GM23338 (cell line): Measurements from ENCODE around the gene SLC23A3. TPM values are rescaled to one million over a fixed set of nuclear protein-coding genes. Genes with fewer than 3 reads are reported as not detected.

Experiments used
- ATAC-seq: fragments of 200-7000 bp; cut with Tn5 transposase; 3 replicates; pipeline ENCODE4 v1.9.1; 2020
- DNase-seq: peaks from one replicate; pipeline ENCODE4 v3.0.0-alpha.2; 2015; ENCODE audit warnings: low spot score
- H2AFZ ChIP-seq: fragments of 200-600 bp; sonication (generic); 2 replicates; pipeline ENCODE4 v1.8.0; 2016; ENCODE audit warnings: antibody characterized with exemption, mild to moderate bottlenecking, moderate library complexity
- H3F3A ChIP-seq: fragments of 200-600 bp; sonication (generic); replicated peaks from 2 replicates; pipeline ENCODE4 v1.8.0; 2017; ENCODE audit warnings: antibody characterized with exemption, mixed run types, low read depth
- H3K27ac ChIP-seq: fragments of 200-600 bp; sonication (generic); 2 replicates; pipeline ENCODE4 v1.6.1; 2016; ENCODE audit warnings: low read depth
- H3K27me3 ChIP-seq: fragments of 200-600 bp; sonication (generic); 2 replicates; pipeline ENCODE4 v1.8.0; 2016; ENCODE audit warnings: mild to moderate bottlenecking, mixed run types, moderate library complexity; ENCODE audit not compliant: insufficient read depth
- H3K36me3 ChIP-seq: fragments of 200-600 bp; sonication (generic); 2 replicates; pipeline ENCODE4 v1.8.0; 2016; ENCODE audit warnings: mild to moderate bottlenecking; ENCODE audit not compliant: insufficient read depth
- H3K4me1 ChIP-seq: fragments of 200-600 bp; sonication (generic); 2 replicates; pipeline ENCODE4 v1.8.0; 2016; ENCODE audit warnings: mild to moderate bottlenecking, moderate library complexity; ENCODE audit not compliant: insufficient read depth
- H3K4me2 ChIP-seq: fragments of 200-600 bp; sonication (generic); 2 replicates; pipeline ENCODE4 v1.7.1; 2017; ENCODE audit warnings: mixed run types
- H3K4me3 ChIP-seq: fragments of 200-600 bp; sonication (generic); 2 replicates; pipeline ENCODE4 v1.6.1; 2016; ENCODE audit warnings: mixed run types
- H3K79me2 ChIP-seq: fragments of 200-600 bp; sonication (generic); replicated peaks from 2 replicates; pipeline ENCODE4 v1.8.0; 2017; ENCODE audit warnings: mild to moderate bottlenecking; ENCODE audit not compliant: insufficient read depth
- H3K9me2 ChIP-seq: fragments of 200-600 bp; sonication (generic); 2 replicates; pipeline ENCODE4 v1.8.0; 2017; ENCODE audit not compliant: insufficient read depth
- H4K20me1 ChIP-seq: fragments of 200-600 bp; sonication (generic); replicated peaks from 2 replicates; pipeline ENCODE4 v1.8.0; 2017; ENCODE audit warnings: mild to moderate bottlenecking; ENCODE audit not compliant: insufficient read depth
- H3K27ac Mint-ChIP-seq: 2 replicates; pipeline ENCODE4 v1.8.0; 2020; ENCODE audit warnings: inconsistent platforms, mild to moderate bottlenecking, moderate library complexity, mixed read lengths
- H3K27me3 Mint-ChIP-seq: 3 replicates; pipeline ENCODE4 v1.8.0; 2022; ENCODE audit warnings: low read depth, mild to moderate bottlenecking, moderate library complexity, mixed read lengths, inconsistent platforms; ENCODE audit not compliant: insufficient read depth, poor library complexity
- H3K36me3 Mint-ChIP-seq: 3 replicates; pipeline ENCODE4 v1.8.0; 2021; ENCODE audit warnings: low read depth, mild to moderate bottlenecking, inconsistent platforms, moderate library complexity, mixed read lengths
- H3K4me1 Mint-ChIP-seq: 3 replicates; pipeline ENCODE4 v1.8.0; 2020; ENCODE audit warnings: mild to moderate bottlenecking, inconsistent platforms, mixed read lengths
- H3K4me3 Mint-ChIP-seq: 3 replicates; pipeline ENCODE4 v1.8.0; 2021; ENCODE audit warnings: moderate library complexity, mild to moderate bottlenecking, inconsistent platforms, mixed read lengths
- H3K9me3 Mint-ChIP-seq: 3 replicates; pipeline ENCODE4 v1.8.0; 2020; ENCODE audit warnings: moderate library complexity, mild to moderate bottlenecking, inconsistent platforms, mixed read lengths
- CREB1 ChIP-seq: fragments of 250-450 bp; sonication (Bioruptor Pico); IDR thresholded peaks from 2 replicates; pipeline ENCODE4 v1.5.0; 2020; ENCODE audit warnings: low read depth, mild to moderate bottlenecking, moderate library complexity
- EZH2 ChIP-seq: fragments of 200-600 bp; sonication (generic); IDR thresholded peaks from one replicate; pipeline ENCODE4 v1.8.0; 2017; ENCODE audit warnings: antibody characterized with exemption, mild to moderate bottlenecking, low read depth; ENCODE audit not compliant: unreplicated experiment
- EZH2phosphoT487 ChIP-seq: fragments of 200-600 bp; sonication (generic); IDR thresholded peaks from one replicate; pipeline ENCODE4 v1.8.1; 2018; ENCODE audit warnings: antibody characterized with exemption; ENCODE audit not compliant: unreplicated experiment
- JUNB ChIP-seq: IDR thresholded peaks from one replicate; pipeline ENCODE4 v1.6.1; 2016; ENCODE audit warnings: antibody characterized with exemption; ENCODE audit not compliant: unreplicated experiment
- NANOG ChIP-seq: IDR thresholded peaks from 2 replicates; pipeline ENCODE4 v1.6.1; 2016; ENCODE audit warnings: antibody characterized with exemption, borderline replicate concordance
- POLR2AphosphoS5 ChIP-seq: IDR thresholded peaks from 2 replicates; pipeline ENCODE4 v1.6.1; 2016; ENCODE audit warnings: antibody characterized with exemption, low read depth
- STAT1 ChIP-seq: IDR thresholded peaks from one replicate; pipeline ENCODE4 v1.6.1; 2016; ENCODE audit warnings: antibody characterized with exemption; ENCODE audit not compliant: unreplicated experiment
- ZNF114 ChIP-seq: fragments of 250-450 bp; sonication (Bioruptor Pico); IDR thresholded peaks from 2 replicates; pipeline ENCODE4 v1.5.0; 2020; ENCODE audit warnings: mild to moderate bottlenecking, moderate library complexity
- ZNF331 ChIP-seq: fragments of 250-450 bp; sonication (Bioruptor Pico); IDR thresholded peaks from 2 replicates; pipeline ENCODE4 v1.5.0; 2020; ENCODE audit warnings: low read depth, mild to moderate bottlenecking, moderate library complexity
- polyA plus RNA-seq: library from polyadenylated mRNA; unstranded; fragments of >200 nt; fragmentation: Nextera tagmentation; extraction: Ambion mirVana; gene quantifications from 2 replicates; pipeline ENCODE4 v1.2.1, GENCODE V29; 2016
- total RNA-seq: library from RNA; depleted of rRNA; stranded (reverse); fragments of >200 nt; shearing (Covaris generic); gene quantifications from 2 replicates; pipeline ENCODE4 v1.2.3, GENCODE V29; 2014
- TF ChIP-seq, protein P1 (sequence below): fragments of 250-450 bp; sonication (Bioruptor Pico); IDR thresholded peaks from 2 replicates; pipeline ENCODE4 v1.5.0; 2020; ENCODE audit warnings: mild to moderate bottlenecking, moderate library complexity
- TF ChIP-seq, protein P2 (sequence below), 2 experiments: fragments of 200-600 bp in 1 of 2; sonication (generic) in 1 of 2; conservative IDR thresholded peaks; 2 replicates each; pipeline versions ENCODE4 v1.5.1 to v1.6.1; 2016 to 2017; ENCODE audit warnings: antibody characterized with exemption in 2 of 2, low read depth in 2 of 2, mild to moderate bottlenecking in 2 of 2, moderate library complexity in 1 of 2
- TF ChIP-seq, protein P3 (sequence below): IDR thresholded peaks from 2 replicates; pipeline ENCODE4 v1.6.1; 2016; ENCODE audit warnings: antibody characterized with exemption
- TF ChIP-seq, protein P4 (sequence below): IDR thresholded peaks from one replicate; pipeline ENCODE4 v1.6.1; 2018; ENCODE audit warnings: antibody characterized with exemption; ENCODE audit not compliant: unreplicated experiment

SLC23A3 gene
- total and polyA plus RNA-seq, 2 experiments from 2014 or later: 0.10 to 0.73 TPM

DNA sequence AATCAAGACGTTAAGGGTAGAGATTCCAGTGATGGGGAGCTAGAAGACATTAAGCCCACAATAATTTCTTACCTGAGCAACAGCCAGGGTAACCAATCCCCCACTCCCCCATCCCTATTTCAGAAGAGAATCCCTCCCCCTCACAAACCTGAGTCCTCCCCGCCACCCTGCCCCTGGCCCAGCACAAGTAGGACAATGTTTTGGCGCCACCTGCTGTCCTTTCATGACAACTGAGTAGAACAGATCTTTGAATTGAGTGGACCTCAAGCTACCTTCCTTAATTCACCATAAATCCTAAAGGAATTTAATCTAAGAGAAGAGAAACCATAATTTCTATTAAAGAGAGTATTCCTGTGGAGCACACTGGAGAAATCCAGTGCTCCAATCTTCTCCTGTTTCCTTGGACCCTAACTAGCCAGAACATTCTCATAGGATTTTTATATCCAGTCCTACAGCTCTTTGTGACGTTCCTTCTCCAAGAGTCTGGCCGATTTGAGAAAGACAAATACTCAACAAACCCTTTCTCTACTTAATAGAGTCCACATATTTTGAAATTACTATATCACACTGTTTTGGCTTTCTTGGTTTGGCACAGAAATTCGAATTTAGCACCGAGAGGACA is 50.3 kb downstream of the SLC23A3 start (continued):
- TF ChIP-seq, protein P1, sequence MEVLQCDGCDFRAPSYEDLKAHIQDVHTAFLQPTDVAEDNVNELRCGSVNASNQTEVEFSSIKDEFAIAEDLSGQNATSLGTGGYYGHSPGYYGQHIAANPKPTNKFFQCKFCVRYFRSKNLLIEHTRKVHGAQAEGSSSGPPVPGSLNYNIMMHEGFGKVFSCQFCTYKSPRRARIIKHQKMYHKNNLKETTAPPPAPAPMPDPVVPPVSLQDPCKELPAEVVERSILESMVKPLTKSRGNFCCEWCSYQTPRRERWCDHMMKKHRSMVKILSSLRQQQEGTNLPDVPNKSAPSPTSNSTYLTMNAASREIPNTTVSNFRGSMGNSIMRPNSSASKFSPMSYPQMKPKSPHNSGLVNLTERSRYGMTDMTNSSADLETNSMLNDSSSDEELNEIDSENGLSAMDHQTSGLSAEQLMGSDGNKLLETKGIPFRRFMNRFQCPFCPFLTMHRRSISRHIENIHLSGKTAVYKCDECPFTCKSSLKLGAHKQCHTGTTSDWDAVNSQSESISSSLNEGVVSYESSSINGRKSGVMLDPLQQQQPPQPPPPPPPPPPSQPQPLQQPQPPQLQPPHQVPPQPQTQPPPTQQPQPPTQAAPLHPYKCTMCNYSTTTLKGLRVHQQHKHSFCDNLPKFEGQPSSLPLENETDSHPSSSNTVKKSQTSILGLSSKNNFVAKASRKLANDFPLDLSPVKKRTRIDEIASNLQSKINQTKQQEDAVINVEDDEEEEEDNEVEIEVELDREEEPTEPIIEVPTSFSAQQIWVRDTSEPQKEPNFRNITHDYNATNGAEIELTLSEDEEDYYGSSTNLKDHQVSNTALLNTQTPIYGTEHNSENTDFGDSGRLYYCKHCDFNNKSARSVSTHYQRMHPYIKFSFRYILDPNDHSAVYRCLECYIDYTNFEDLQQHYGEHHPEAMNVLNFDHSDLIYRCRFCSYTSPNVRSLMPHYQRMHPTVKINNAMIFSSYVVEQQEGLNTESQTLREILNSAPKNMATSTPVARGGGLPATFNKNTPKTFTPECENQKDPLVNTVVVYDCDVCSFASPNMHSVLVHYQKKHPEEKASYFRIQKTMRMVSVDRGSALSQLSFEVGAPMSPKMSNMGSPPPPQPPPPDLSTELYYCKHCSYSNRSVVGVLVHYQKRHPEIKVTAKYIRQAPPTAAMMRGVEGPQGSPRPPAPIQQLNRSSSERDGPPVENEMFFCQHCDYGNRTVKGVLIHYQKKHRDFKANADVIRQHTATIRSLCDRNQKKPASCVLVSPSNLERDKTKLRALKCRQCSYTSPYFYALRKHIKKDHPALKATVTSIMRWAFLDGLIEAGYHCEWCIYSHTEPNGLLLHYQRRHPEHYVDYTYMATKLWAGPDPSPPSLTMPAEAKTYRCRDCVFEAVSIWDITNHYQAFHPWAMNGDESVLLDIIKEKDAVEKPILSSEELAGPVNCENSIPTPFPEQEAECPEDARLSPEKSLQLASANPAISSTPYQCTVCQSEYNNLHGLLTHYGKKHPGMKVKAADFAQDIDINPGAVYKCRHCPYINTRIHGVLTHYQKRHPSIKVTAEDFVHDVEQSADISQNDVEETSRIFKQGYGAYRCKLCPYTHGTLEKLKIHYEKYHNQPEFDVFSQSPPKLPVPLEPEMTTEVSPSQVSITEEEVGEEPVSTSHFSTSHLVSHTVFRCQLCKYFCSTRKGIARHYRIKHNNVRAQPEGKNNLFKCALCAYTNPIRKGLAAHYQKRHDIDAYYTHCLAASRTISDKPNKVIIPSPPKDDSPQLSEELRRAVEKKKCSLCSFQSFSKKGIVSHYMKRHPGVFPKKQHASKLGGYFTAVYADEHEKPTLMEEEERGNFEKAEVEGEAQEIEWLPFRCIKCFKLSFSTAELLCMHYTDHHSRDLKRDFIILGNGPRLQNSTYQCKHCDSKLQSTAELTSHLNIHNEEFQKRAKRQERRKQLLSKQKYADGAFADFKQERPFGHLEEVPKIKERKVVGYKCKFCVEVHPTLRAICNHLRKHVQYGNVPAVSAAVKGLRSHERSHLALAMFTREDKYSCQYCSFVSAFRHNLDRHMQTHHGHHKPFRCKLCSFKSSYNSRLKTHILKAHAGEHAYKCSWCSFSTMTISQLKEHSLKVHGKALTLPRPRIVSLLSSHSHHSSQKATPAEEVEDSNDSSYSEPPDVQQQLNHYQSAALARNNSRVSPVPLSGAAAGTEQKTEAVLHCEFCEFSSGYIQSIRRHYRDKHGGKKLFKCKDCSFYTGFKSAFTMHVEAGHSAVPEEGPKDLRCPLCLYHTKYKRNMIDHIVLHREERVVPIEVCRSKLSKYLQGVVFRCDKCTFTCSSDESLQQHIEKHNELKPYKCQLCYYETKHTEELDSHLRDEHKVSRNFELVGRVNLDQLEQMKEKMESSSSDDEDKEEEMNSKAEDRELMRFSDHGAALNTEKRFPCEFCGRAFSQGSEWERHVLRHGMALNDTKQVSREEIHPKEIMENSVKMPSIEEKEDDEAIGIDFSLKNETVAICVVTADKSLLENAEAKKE: no peak
- TF ChIP-seq, protein P2, sequence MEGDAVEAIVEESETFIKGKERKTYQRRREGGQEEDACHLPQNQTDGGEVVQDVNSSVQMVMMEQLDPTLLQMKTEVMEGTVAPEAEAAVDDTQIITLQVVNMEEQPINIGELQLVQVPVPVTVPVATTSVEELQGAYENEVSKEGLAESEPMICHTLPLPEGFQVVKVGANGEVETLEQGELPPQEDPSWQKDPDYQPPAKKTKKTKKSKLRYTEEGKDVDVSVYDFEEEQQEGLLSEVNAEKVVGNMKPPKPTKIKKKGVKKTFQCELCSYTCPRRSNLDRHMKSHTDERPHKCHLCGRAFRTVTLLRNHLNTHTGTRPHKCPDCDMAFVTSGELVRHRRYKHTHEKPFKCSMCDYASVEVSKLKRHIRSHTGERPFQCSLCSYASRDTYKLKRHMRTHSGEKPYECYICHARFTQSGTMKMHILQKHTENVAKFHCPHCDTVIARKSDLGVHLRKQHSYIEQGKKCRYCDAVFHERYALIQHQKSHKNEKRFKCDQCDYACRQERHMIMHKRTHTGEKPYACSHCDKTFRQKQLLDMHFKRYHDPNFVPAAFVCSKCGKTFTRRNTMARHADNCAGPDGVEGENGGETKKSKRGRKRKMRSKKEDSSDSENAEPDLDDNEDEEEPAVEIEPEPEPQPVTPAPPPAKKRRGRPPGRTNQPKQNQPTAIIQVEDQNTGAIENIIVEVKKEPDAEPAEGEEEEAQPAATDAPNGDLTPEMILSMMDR (conservative IDR thresholded peaks at IDR 0.05; ENCODE audit: low read depth in 2 of 2): peak; percentile 94 to 95
- TF ChIP-seq JUNB: no peak
- no peak for TF ChIP-seq ZNF114 (CRISPR knock-in tag)
- TF ChIP-seq CREB1 (CRISPR knock-in tag): no peak

DNA sequence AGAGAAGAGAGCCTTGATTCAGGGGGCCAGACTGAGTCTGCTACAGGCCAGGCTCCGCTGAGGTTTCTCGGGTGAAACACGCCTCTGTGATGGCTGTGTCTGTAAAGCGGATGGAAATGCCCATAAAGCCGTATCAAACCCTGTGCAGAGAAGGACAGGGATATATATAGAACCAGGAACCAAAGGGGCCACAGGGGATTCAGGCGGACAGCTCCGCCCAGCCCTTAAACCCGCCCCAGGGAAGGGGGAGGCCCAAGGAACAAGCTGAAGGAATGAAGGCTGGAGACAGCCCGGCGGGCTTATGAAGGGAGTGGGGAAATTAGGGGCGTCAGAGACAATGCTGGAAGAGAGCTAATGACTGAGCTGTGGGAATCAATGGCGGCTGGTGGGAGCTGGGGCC is 51.3 kb downstream of the SLC23A3 start:
- Histone ChIP-seq H3F3A (no peaks in the 10 kb centered on the region), H3K27me3 (no peaks in the 10 kb centered on the region), H3K79me2 (no peaks in the 10 kb centered on the region), H3K4me1 (peaks cover 5% of the 10 kb centered on the region; the same call in 1 of the 2 replicates), H4K20me1 (no peaks in the 10 kb centered on the region; the same call in 1 of the 2 replicates), H3K36me3 (no peaks in the 10 kb centered on the region), H3K9me2 (no peaks in the 10 kb centered on the region), H3K4me2 (no peak overlapping the region), H3K27ac (no peak overlapping the region), H2AFZ (no peak overlapping the region), H3K4me3 (no peak overlapping the region)
- ATAC-seq (peak; percentile 53), DNase-seq (no peak)
- peaks cover 19% of the 10 kb centered on the region for H3K4me1 Mint-ChIP-seq
- no peaks in the 10 kb centered on the region for H3K36me3 Mint-ChIP-seq
- no peak overlapping the region for H3K4me3 Mint-ChIP-seq
- H3K27me3 Mint-ChIP-seq: peaks cover 13% of the 10 kb centered on the region
- H3K27ac Mint-ChIP-seq: no peak overlapping the region
- H3K9me3 Mint-ChIP-seq: no peaks in the 10 kb centered on the region
- TF ChIP-seq, protein P3, sequence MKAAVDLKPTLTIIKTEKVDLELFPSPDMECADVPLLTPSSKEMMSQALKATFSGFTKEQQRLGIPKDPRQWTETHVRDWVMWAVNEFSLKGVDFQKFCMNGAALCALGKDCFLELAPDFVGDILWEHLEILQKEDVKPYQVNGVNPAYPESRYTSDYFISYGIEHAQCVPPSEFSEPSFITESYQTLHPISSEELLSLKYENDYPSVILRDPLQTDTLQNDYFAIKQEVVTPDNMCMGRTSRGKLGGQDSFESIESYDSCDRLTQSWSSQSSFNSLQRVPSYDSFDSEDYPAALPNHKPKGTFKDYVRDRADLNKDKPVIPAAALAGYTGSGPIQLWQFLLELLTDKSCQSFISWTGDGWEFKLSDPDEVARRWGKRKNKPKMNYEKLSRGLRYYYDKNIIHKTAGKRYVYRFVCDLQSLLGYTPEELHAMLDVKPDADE: no peak
- TF ChIP-seq POLR2AphosphoS5 (no peak), EZH2phosphoT487 (no peak), ZNF114 (CRISPR knock-in tag) (no peak), NANOG (no peak), ZNF331 (CRISPR knock-in tag) (no peak), STAT1 (no peak), JUNB (no peak), EZH2 (no peak)
- TF ChIP-seq, protein P4, sequence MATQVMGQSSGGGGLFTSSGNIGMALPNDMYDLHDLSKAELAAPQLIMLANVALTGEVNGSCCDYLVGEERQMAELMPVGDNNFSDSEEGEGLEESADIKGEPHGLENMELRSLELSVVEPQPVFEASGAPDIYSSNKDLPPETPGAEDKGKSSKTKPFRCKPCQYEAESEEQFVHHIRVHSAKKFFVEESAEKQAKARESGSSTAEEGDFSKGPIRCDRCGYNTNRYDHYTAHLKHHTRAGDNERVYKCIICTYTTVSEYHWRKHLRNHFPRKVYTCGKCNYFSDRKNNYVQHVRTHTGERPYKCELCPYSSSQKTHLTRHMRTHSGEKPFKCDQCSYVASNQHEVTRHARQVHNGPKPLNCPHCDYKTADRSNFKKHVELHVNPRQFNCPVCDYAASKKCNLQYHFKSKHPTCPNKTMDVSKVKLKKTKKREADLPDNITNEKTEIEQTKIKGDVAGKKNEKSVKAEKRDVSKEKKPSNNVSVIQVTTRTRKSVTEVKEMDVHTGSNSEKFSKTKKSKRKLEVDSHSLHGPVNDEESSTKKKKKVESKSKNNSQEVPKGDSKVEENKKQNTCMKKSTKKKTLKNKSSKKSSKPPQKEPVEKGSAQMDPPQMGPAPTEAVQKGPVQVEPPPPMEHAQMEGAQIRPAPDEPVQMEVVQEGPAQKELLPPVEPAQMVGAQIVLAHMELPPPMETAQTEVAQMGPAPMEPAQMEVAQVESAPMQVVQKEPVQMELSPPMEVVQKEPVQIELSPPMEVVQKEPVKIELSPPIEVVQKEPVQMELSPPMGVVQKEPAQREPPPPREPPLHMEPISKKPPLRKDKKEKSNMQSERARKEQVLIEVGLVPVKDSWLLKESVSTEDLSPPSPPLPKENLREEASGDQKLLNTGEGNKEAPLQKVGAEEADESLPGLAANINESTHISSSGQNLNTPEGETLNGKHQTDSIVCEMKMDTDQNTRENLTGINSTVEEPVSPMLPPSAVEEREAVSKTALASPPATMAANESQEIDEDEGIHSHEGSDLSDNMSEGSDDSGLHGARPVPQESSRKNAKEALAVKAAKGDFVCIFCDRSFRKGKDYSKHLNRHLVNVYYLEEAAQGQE: no peak
